Esophagus muscularis mucosa (tissue), 4 donors: ENCODE data around the gene RPS6KC1. TPM values are rescaled to one million over a fixed set of nuclear protein-coding genes. Genes with fewer than 3 reads are reported as not detected.

Source experiments
- DNase-seq: peaks from one replicate; pipeline ENCODE4 v3.0.0-alpha.2; 2017; ENCODE audit errors: extremely low spot score
- H3K27ac ChIP-seq, 4 donors: fragments of 200-600 bp; sonication (generic); replicated peaks in 1 of 4; 1 replicate in 3 of 4; 2 replicates in 1 of 4; pipeline ENCODE4 v1.5.1; 2016 to 2019; ENCODE audit warnings: mild to moderate bottlenecking in 1 of 4
- H3K27me3 ChIP-seq, 4 donors: fragments of 200-600 bp; sonication (generic); one replicate each; pipeline versions ENCODE4 v1.5.1 to v1.6.0; 2016 to 2019
- H3K36me3 ChIP-seq, 4 donors: fragments of 200-600 bp; sonication (generic); one replicate each; pipeline ENCODE4 v1.5.1; 2016 to 2019
- H3K4me1 ChIP-seq, 4 donors: fragments of 200-600 bp; sonication (generic); one replicate each; pipeline ENCODE4 v1.5.1; 2016 to 2019
- H3K4me3 ChIP-seq, 4 donors: fragments of 200-600 bp; sonication (generic); 1 replicate in 2 of 4; 2 replicates in 2 of 4; pipeline ENCODE4 v1.5.1; 2016 to 2019; ENCODE audit warnings: mild to moderate bottlenecking in 4 of 4, moderate library complexity in 1 of 4
- H3K9me3 ChIP-seq, 4 donors: fragments of 200-600 bp; sonication (generic); 1 replicate in 3 of 4; 2 replicates in 1 of 4; pipeline ENCODE4 v1.5.1; 2016 to 2019
- CTCF ChIP-seq, 3 experiments: fragments of 200-600 bp in 2 of 3; fragments of 450-650 bp in 1 of 3; sonication (generic) in 2 of 3; IDR thresholded peaks; one replicate each; pipeline ENCODE4 v1.5.1; 2017 to 2019; ENCODE audit warnings: antibody characterized with exemption in 3 of 3, mild to moderate bottlenecking in 2 of 3, moderate library complexity in 1 of 3
- EP300 ChIP-seq: sonication (generic); formaldehyde crosslinking; IDR thresholded peaks from one replicate; pipeline ENCODE4 v1.6.1; 2017; ENCODE audit warnings: antibody characterized with exemption
- POLR2A ChIP-seq: fragments of 450-650 bp; IDR thresholded peaks from one replicate; pipeline ENCODE4 v1.6.1; 2017; ENCODE audit warnings: antibody characterized with exemption, moderate library complexity, mild to moderate bottlenecking, low read depth
- POLR2AphosphoS5 ChIP-seq, 2 donors: sonication (generic); formaldehyde crosslinking; IDR thresholded peaks; one replicate each; pipeline ENCODE4 v1.6.1; 2017; ENCODE audit warnings: antibody characterized with exemption in 2 of 2
- WGBS: methylation state at CpG from one replicate; pipeline ENCODE4 v1.1.5; 2018; 5-methylcytosine and 5-hydroxymethylcytosine counted together
- intact Hi-C: fragments of 100-400 bp; cut with DNase I; formaldehyde crosslinking; loops from one replicate; pipeline ENCODE4 v1.15.1; 2023
- total RNA-seq, 4 donors: library from RNA; depleted of rRNA; stranded (reverse); fragments of >200 nt; gene quantifications; one replicate each; pipeline versions ENCODE4 v1.1.0 to v1.2.1, GENCODE V29; 2016

RPS6KC1 gene
- total RNA-seq, 4 donors from 2014 or later: 21.0 to 26.8 (median 23.8) TPM

GRCh38 chr1:213164561-213164960 is 113.5 kb downstream of the RPS6KC1 start:
- intact Hi-C loops: no loop called here
- DNase-seq: no peak
- Histone ChIP-seq H3K4me1 (peaks cover 0 to 14% (median 9%) of the 10 kb centered on the region in 4 donors), H3K9me3 (no peaks in the 10 kb centered on the region), H3K27me3 (no peaks in the 10 kb centered on the region), H3K4me3 (no peak overlapping the region), H3K36me3 (no peaks in the 10 kb centered on the region), H3K27ac (no peak overlapping the region)
- 100% methylated on average over 3 of the region's 3 CpGs for WGBS
- TF ChIP-seq POLR2A (no peak), POLR2AphosphoS5 (IDR thresholded peaks at IDR 0.05) (no peak), EP300 (no peak), CTCF (IDR thresholded peaks at IDR 0.05) (no peak)

- H3K9me3 ChIP-seq: no peaks in the 10 kb centered on the region
- H3K27me3 ChIP-seq: no peaks in the 10 kb centered on the region
- intact Hi-C loops: no loop called here
- WGBS: 36% methylated on average over 3 of the region's 3 CpGs
- H3K27ac ChIP-seq: no peak overlapping the region
- DNase-seq: no peak
- H3K4me3 ChIP-seq: no peak overlapping the region
- H3K36me3 ChIP-seq: peaks cover 0 to 2% (median 0%) of the 10 kb centered on the region in 4 donors
- no peak for TF ChIP-seq EP300
- TF ChIP-seq POLR2AphosphoS5 (IDR thresholded peaks at IDR 0.05): no peak
- TF ChIP-seq POLR2A: no peak
- TF ChIP-seq CTCF (IDR thresholded peaks at IDR 0.05): no peak
- H3K4me1 ChIP-seq: peaks cover 0 to 14% (median 7%) of the 10 kb centered on the region in 4 donors
These were observed 115.8 kb downstream of the RPS6KC1 start for GRCh38 chr1:213166852-213167251.

GRCh38 chr1:213171711-213172110 is 120.7 kb downstream of the RPS6KC1 start:
- Histone ChIP-seq H3K27ac (no peak overlapping the region), H3K9me3 (no peaks in the 10 kb centered on the region), H3K27me3 (no peaks in the 10 kb centered on the region), H3K36me3 (peaks cover 0 to 18% (median 5%) of the 10 kb centered on the region in 4 donors), H3K4me3 (no peak overlapping the region), H3K4me1 (peaks cover 0 to 5% (median 4%) of the 10 kb centered on the region in 4 donors)
- TF ChIP-seq POLR2A (no peak), POLR2AphosphoS5 (IDR thresholded peaks at IDR 0.05) (no peak)
- intact Hi-C loops: no loop called here
- 97% methylated on average over 5 of the region's 5 CpGs for WGBS
- no peak for DNase-seq

GRCh38 chr1:213176341-213176740 is 125.3 kb downstream of the RPS6KC1 start:
- peaks cover 0 to 25% (median 5%) of the 10 kb centered on the region in 4 donors for H3K36me3 ChIP-seq
- 90% methylated on average over 3 of the region's 3 CpGs for WGBS
- no peaks in the 10 kb centered on the region for H3K9me3 ChIP-seq
- H3K27ac ChIP-seq: no peak overlapping the region
- no peak for DNase-seq
- TF ChIP-seq POLR2AphosphoS5 (IDR thresholded peaks at IDR 0.05) (no peak), EP300 (no peak), POLR2A (no peak), CTCF (IDR thresholded peaks at IDR 0.05) (no peak)
- no peak overlapping the region for H3K4me3 ChIP-seq
- no peaks in the 10 kb centered on the region for H3K4me1 ChIP-seq
- intact Hi-C loops: no loop called here
- H3K27me3 ChIP-seq: no peaks in the 10 kb centered on the region

- intact Hi-C loops: no loop called here
- TF ChIP-seq POLR2AphosphoS5 (IDR thresholded peaks at IDR 0.05): no peak
- TF ChIP-seq CTCF (IDR thresholded peaks at IDR 0.05): no peak
- TF ChIP-seq EP300: no peak
- TF ChIP-seq POLR2A: no peak
- WGBS: 96% methylated on average over 2 of the region's 2 CpGs
These were observed 128.7 kb downstream of the RPS6KC1 start for GRCh38 chr1:213179784-213180183.

More at GRCh38 chr1:213179784-213180183, 128.7 kb downstream of the RPS6KC1 start:
- H3K9me3 ChIP-seq: peaks cover 0 to under 1% (median 0%) of the 10 kb centered on the region in 4 donors
- no peak overlapping the region for H3K4me3 ChIP-seq
- H3K4me1 ChIP-seq: no peaks in the 10 kb centered on the region
- no peak overlapping the region for H3K27ac ChIP-seq
- DNase-seq: no peak
- H3K27me3 ChIP-seq: no peaks in the 10 kb centered on the region
- peaks cover 0 to 15% (median 2%) of the 10 kb centered on the region in 4 donors for H3K36me3 ChIP-seq
